ENCODE data around the gene FOSL1. TPM values are rescaled to one million over a fixed set of nuclear protein-coding genes. Genes with fewer than 3 reads are reported as not detected.

The FOSL1 gene
- total and polyA plus RNA-seq, 2 donors (not counting 3 experiments of a cell fraction or from before 2014, with no cell fraction given) = 18.1 to 53.8 TPM

DNA sequence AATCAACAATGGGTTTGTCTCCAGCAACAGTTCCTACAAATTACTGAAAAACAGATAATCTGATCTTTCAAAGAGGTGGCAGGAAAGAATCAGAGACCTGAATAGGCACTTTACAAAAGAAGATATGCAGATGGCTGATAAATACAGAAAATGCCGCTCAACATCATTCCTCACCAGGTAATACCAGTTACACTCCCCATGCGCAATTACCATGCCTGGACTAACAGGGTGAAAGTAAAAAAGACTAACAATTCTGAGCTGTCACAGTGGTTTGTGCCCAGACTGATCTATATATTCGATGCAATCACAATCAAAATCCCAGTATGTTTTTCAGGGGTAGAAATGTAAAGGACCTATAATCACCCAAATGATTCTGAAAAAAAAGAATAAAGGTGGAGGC, 56.4 kb downstream of the FOSL1 start:
- no peaks in the 10 kb centered on the region for H3K9me3 ChIP-seq (replicated peaks; ENCODE audit: control insufficient read depth, insufficient read depth, low read length)
- no peaks in the 10 kb centered on the region for H3K36me3 ChIP-seq (ENCODE audit: control insufficient read depth in 2 of 2, extremely low read depth in 1 of 2, insufficient read depth in 2 of 2, low read length in 2 of 2)
- TF ChIP-seq MYC (IDR thresholded peaks at IDR 0.05; ENCODE audit: low read depth, low read length) (no peak), JUN (IDR thresholded peaks at IDR 0.05; ENCODE audit: borderline replicate concordance, insufficient read depth, insufficient read length, low read depth) (no peak), FOS (IDR thresholded peaks at IDR 0.05; ENCODE audit: borderline replicate concordance, insufficient read depth, low read length) (no peak), POLR2AphosphoS5 (IDR thresholded peaks at IDR 0.05; ENCODE audit: insufficient read depth, low read depth, low read length) (no peak), POLR2A (IDR thresholded peaks at IDR 0.05; ENCODE audit: low read depth, low read length) (no peak), CTCF (IDR thresholded peaks at IDR 0.05; ENCODE audit: extremely low read depth in 1 of 2, insufficient read depth in 1 of 2, low read depth in 1 of 2, low read length in 2 of 2) (no peak), GATA2 (IDR thresholded peaks at IDR 0.05; ENCODE audit: insufficient read depth, insufficient read length, low read depth, low read length) (no peak), EZH2 (IDR thresholded peaks at IDR 0.05; ENCODE audit: borderline replicate concordance, low read depth, low read length, severe bottlenecking) (no peak)
- TF ChIP-seq, protein P1, sequence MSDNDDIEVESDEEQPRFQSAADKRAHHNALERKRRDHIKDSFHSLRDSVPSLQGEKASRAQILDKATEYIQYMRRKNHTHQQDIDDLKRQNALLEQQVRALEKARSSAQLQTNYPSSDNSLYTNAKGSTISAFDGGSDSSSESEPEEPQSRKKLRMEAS (IDR thresholded peaks at IDR 0.05; ENCODE audit: insufficient read depth, insufficient read length) = no peak
- POLR2A ChIA-PET = no interaction called here
- no peaks in the 10 kb centered on the region for H3K27me3 ChIP-seq (ENCODE audit: control insufficient read depth in 2 of 2, insufficient read depth in 2 of 2, low read length in 2 of 2)
- no TSS peak for BruUV-seq (replicated peaks)
- H3K4me2 ChIP-seq (ENCODE audit: insufficient read depth, low read length) = no peak overlapping the region
- no peak overlapping the region for H3K9ac ChIP-seq (replicated peaks; ENCODE audit: extremely low read depth, insufficient read depth, low read length)
- no peaks in the 10 kb centered on the region for H3K4me1 ChIP-seq (ENCODE audit: control insufficient read depth, extremely low read depth, insufficient read depth, low read length)
- intact Hi-C loops (cut with micrococcal nuclease) = no loop called here
- H4K20me1 ChIP-seq (replicated peaks; ENCODE audit: control insufficient read depth, extremely low read depth, insufficient read depth, low read length) = no peaks in the 10 kb centered on the region
- CTCF ChIA-PET = interaction anchor here (1.0 to 2.5 kb wide), 4 partner anchors 8 to 64 kb away, joined by 3 to 9 read pairs (median 5); partner anchors contain the start of gene AP5B1
- dilution Hi-C loops (cut with MboI; ENCODE audit: extremely low pct_ligation_motif_present, low sequenced_read_pairs) = no loop called here
- no peak overlapping the region for H3K4me3 ChIP-seq (replicated peaks in 1 of 3; ENCODE audit: insufficient read depth in 1 of 3, low read depth in 1 of 3, low read length in 3 of 3)
- no peaks in the 10 kb centered on the region for H3K79me2 ChIP-seq (ENCODE audit: control insufficient read depth, insufficient read depth, low read length)
- H3K27ac ChIP-seq (ENCODE audit: insufficient read depth, low read depth, low read length) = no peak overlapping the region
- DNase-seq (ENCODE audit: low read depth, low spot score) (no peak), FAIRE-seq (no peak)
- no peaks in the 10 kb centered on the region for H3K9me1 ChIP-seq (replicated peaks; ENCODE audit: control insufficient read depth, extremely low read depth, insufficient read depth, low read length)
- H2AFZ ChIP-seq (ENCODE audit: low read depth, low read length) = no peak overlapping the region

Measured in endothelial cell of umbilical vein (primary cell).